ENCODE data around the gene APELA.

- TF ChIP-seq ZNF225 (CRISPR knock-in tag; IDR thresholded peaks at IDR 0.05) (no peak), CCDC6 (CRISPR knock-in tag; IDR thresholded peaks at IDR 0.05) (no peak), ZBTB49 (CRISPR knock-in tag; IDR thresholded peaks at IDR 0.05; ENCODE audit: borderline replicate concordance) (no peak), ZFP1 (CRISPR knock-in tag; IDR thresholded peaks at IDR 0.05) (no peak), SIN3A (IDR thresholded peaks at IDR 0.05; ENCODE audit: borderline replicate concordance, low read depth, low read length) (no peak), ZNF274 (CRISPR knock-in tag; IDR thresholded peaks at IDR 0.05) (no peak), POLR2G (IDR thresholded peaks at IDR 0.05; ENCODE audit: low read depth, low read length) (no peak), IRF2 (CRISPR knock-in tag; IDR thresholded peaks at IDR 0.05) (no peak), MXI1 (IDR thresholded peaks at IDR 0.05; ENCODE audit: borderline replicate concordance, low read depth, low read length) (no peak)
- TF ChIP-seq, protein P1, sequence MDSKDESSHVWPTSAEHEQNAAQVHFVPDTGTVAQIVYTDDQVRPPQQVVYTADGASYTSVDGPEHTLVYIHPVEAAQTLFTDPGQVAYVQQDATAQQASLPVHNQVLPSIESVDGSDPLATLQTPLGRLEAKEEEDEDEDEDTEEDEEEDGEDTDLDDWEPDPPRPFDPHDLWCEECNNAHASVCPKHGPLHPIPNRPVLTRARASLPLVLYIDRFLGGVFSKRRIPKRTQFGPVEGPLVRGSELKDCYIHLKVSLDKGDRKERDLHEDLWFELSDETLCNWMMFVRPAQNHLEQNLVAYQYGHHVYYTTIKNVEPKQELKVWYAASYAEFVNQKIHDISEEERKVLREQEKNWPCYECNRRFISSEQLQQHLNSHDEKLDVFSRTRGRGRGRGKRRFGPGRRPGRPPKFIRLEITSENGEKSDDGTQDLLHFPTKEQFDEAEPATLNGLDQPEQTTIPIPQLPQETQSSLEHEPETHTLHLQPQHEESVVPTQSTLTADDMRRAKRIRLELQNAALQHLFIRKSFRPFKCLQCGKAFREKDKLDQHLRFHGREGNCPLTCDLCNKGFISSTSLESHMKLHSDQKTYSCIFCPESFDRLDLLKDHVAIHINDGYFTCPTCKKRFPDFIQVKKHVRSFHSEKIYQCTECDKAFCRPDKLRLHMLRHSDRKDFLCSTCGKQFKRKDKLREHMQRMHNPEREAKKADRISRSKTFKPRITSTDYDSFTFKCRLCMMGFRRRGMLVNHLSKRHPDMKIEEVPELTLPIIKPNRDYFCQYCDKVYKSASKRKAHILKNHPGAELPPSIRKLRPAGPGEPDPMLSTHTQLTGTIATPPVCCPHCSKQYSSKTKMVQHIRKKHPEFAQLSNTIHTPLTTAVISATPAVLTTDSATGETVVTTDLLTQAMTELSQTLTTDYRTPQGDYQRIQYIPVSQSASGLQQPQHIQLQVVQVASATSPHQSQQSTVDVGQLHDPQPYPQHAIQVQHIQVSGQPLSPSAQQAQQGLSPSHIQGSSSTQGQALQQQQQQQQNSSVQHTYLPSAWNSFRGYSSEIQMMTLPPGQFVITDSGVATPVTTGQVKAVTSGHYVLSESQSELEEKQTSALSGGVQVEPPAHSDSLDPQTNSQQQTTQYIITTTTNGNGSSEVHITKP (CRISPR knock-in tag; IDR thresholded peaks at IDR 0.05; ENCODE audit: low read depth) = no peak
- TF ChIP-seq, protein P2, sequence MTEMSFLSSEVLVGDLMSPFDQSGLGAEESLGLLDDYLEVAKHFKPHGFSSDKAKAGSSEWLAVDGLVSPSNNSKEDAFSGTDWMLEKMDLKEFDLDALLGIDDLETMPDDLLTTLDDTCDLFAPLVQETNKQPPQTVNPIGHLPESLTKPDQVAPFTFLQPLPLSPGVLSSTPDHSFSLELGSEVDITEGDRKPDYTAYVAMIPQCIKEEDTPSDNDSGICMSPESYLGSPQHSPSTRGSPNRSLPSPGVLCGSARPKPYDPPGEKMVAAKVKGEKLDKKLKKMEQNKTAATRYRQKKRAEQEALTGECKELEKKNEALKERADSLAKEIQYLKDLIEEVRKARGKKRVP (CRISPR knock-in tag; IDR thresholded peaks at IDR 0.05) = no peak
These were observed 68.2 kb downstream of the APELA start for GRCh38 chr4:164945146-164945545.

Data from HepG2 (cell line).